Right atrium auricular region (tissue), 2 donors: Measurements from ENCODE around the gene CTDP1. TPM values are rescaled to one million over a fixed set of nuclear protein-coding genes. Genes with fewer than 3 reads are reported as not detected.

ENCODE experiments used
- DNase-seq: peaks from one replicate; pipeline ENCODE4 v3.0.0-alpha.2; 2019; ENCODE audit warnings: low spot score
- H3K27ac ChIP-seq, 2 donors: fragments of 200-600 bp; sonication (generic); 1 replicate in 1 of 2; 2 replicates in 1 of 2; pipeline ENCODE4 v1.5.1; 2016 to 2019
- H3K27me3 ChIP-seq, 2 donors: fragments of 200-600 bp; sonication (generic); one replicate each; pipeline versions ENCODE4 v1.5.1 to v1.6.0; 2017 to 2019
- H3K36me3 ChIP-seq: fragments of 200-600 bp; sonication (generic); one replicate; pipeline ENCODE4 v1.5.1; 2016
- H3K4me1 ChIP-seq, 2 donors: fragments of 200-600 bp; sonication (generic); one replicate each; pipeline versions ENCODE4 v1.5.1 to v1.6.0; 2017 to 2019
- H3K4me3 ChIP-seq, 2 donors: fragments of 200-600 bp; sonication (generic); 1 replicate in 1 of 2; 2 replicates in 1 of 2; pipeline ENCODE4 v1.5.1; 2017 to 2019; ENCODE audit warnings: mild to moderate bottlenecking in 1 of 2, moderate library complexity in 1 of 2
- H3K9me3 ChIP-seq, 2 donors: fragments of 200-600 bp; sonication (generic); one replicate each; pipeline ENCODE4 v1.5.1; 2019
- total RNA-seq, 2 donors: library from RNA; depleted of rRNA; stranded (reverse); fragments of >200 nt; gene quantifications; one replicate each; pipeline ENCODE4 v1.1.0, GENCODE V29; 2016
- TF ChIP-seq, protein P1 (sequence below), 2 donors: fragments of 200-600 bp; sonication (generic); IDR thresholded peaks; one replicate each; pipeline ENCODE4 v1.5.1; 2019; ENCODE audit warnings: antibody characterized with exemption in 2 of 2

The CTDP1 gene, protein sequence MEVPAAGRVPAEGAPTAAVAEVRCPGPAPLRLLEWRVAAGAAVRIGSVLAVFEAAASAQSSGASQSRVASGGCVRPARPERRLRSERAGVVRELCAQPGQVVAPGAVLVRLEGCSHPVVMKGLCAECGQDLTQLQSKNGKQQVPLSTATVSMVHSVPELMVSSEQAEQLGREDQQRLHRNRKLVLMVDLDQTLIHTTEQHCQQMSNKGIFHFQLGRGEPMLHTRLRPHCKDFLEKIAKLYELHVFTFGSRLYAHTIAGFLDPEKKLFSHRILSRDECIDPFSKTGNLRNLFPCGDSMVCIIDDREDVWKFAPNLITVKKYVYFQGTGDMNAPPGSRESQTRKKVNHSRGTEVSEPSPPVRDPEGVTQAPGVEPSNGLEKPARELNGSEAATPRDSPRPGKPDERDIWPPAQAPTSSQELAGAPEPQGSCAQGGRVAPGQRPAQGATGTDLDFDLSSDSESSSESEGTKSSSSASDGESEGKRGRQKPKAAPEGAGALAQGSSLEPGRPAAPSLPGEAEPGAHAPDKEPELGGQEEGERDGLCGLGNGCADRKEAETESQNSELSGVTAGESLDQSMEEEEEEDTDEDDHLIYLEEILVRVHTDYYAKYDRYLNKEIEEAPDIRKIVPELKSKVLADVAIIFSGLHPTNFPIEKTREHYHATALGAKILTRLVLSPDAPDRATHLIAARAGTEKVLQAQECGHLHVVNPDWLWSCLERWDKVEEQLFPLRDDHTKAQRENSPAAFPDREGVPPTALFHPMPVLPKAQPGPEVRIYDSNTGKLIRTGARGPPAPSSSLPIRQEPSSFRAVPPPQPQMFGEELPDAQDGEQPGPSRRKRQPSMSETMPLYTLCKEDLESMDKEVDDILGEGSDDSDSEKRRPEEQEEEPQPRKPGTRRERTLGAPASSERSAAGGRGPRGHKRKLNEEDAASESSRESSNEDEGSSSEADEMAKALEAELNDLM
- total RNA-seq = 1 to 10 TPM; 6.3 to 9.2 TPM

DNA sequence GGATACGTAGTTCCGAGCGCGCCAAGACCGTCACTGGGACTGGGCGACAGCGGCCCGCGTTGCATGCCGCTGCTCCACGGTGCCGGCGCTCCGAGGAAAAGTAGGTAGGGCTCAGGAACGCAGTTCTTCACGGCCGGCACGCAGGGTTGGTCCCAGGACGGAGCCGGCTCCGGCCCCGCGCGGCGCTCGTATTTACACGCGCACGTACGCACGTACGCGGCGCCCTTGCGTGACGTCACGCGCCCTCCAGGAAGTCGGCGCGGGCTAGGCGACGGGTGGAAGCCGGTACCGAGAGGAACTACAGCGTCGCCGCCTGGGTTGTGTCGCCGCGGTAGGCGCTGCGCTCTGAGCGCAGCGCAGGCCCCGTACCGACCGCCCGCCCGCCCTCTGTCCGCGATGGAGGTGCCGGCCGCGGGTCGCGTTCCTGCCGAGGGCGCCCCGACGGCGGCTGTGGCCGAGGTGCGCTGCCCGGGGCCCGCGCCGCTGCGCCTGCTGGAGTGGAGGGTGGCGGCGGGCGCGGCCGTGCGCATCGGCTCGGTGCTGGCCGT is at the start of gene CTDP1:
Gene CTDP1 (plus strand): TSS at position 252 of the 548 bp plus-strand sequence. CDS start 145 bp downstream, at position 397.
- Histone ChIP-seq H3K36me3 (peaks cover 5% of the 10 kb centered on the region), H3K27ac (peak within 1 kb of the TSS; percentile 99), H3K9me3 (no peaks in the 10 kb centered on the region), H3K4me1 (peaks cover 0 to 53% of the 10 kb centered on the region in 2 donors), H3K27me3 (no peaks in the 10 kb centered on the region), H3K4me3 (peak within 1 kb of the TSS; percentile 65 to 92)
- TF ChIP-seq, protein P1, sequence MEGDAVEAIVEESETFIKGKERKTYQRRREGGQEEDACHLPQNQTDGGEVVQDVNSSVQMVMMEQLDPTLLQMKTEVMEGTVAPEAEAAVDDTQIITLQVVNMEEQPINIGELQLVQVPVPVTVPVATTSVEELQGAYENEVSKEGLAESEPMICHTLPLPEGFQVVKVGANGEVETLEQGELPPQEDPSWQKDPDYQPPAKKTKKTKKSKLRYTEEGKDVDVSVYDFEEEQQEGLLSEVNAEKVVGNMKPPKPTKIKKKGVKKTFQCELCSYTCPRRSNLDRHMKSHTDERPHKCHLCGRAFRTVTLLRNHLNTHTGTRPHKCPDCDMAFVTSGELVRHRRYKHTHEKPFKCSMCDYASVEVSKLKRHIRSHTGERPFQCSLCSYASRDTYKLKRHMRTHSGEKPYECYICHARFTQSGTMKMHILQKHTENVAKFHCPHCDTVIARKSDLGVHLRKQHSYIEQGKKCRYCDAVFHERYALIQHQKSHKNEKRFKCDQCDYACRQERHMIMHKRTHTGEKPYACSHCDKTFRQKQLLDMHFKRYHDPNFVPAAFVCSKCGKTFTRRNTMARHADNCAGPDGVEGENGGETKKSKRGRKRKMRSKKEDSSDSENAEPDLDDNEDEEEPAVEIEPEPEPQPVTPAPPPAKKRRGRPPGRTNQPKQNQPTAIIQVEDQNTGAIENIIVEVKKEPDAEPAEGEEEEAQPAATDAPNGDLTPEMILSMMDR (IDR thresholded peaks at IDR 0.05) = no peak
- DNase-seq = peak; percentile 93

DNA sequence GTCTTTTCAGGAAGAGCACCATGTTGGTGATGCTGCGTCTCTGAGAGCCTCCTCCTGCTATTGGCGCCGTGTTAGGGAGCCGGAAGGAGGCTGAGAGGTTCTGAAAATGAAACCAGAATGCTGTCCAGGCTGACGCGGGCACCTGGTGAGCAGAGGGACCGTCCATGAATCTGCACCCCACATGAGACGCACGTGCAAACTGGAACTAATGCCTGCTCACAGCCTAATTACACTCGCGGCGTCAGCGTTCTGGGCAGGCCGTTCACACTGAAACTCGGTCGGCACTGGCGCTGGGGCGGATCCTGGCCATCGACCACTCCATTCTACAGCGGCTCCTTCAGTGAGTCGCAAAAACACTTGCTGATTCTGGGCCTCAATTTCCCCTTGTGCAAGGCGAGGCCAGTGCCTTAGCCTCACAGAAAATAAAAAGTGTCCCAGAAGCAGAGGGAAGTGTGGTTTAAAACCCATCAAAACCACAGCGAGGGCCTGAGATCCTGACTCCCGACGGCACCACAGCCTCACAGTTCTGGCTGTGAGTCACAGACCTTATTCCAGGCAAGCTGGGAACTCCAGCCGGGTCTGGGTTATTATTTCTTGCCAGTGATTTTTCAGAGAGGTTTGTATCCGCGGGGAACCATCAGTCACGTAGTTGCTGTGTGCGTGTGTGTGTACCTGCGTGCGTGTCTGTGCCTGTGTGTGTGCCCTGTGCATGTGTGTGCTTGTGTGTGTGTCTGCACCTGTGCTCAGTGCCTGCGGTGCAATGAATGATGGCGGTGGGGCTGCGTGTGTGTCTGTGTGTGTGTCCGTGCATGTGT is 49.1 kb upstream of the CTDP1 start:
- Histone ChIP-seq H3K27me3 (no peaks in the 10 kb centered on the region), H3K4me3 (no peak overlapping the region), H3K27ac (no peak overlapping the region), H3K36me3 (no peaks in the 10 kb centered on the region), H3K4me1 (no peaks in the 10 kb centered on the region), H3K9me3 (no peaks in the 10 kb centered on the region)
- TF ChIP-seq, protein P1 (IDR thresholded peaks at IDR 0.05) = no peak
- peak; percentile 38 for DNase-seq

DNA sequence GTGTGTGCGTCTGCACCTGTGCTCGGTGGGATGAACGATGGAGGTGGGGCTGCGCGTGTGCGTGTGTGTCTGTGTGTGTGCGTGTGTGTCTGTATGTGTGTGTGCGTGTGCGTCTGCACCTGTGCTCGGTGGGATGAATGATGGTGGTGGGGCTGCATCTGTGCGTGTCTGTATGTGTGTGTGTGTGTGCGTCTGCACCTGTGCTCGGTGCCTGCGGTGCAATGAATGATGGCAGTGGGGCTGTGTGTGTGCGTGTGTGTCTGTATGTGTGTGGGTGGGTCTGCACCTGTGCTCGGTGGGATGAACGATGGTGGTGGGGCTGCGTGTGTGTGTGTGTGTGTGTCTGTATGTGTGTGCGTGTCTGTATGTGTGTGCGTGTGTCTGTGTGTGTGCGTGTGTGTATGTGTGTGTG is 48.5 kb upstream of the CTDP1 start:
- Histone ChIP-seq H3K9me3 (no peaks in the 10 kb centered on the region), H3K27ac (no peak overlapping the region), H3K4me1 (no peaks in the 10 kb centered on the region), H3K36me3 (no peaks in the 10 kb centered on the region), H3K27me3 (no peaks in the 10 kb centered on the region), H3K4me3 (no peak overlapping the region)
- peak; percentile 16 for DNase-seq
- TF ChIP-seq, protein P1 (IDR thresholded peaks at IDR 0.05) = no peak

DNA sequence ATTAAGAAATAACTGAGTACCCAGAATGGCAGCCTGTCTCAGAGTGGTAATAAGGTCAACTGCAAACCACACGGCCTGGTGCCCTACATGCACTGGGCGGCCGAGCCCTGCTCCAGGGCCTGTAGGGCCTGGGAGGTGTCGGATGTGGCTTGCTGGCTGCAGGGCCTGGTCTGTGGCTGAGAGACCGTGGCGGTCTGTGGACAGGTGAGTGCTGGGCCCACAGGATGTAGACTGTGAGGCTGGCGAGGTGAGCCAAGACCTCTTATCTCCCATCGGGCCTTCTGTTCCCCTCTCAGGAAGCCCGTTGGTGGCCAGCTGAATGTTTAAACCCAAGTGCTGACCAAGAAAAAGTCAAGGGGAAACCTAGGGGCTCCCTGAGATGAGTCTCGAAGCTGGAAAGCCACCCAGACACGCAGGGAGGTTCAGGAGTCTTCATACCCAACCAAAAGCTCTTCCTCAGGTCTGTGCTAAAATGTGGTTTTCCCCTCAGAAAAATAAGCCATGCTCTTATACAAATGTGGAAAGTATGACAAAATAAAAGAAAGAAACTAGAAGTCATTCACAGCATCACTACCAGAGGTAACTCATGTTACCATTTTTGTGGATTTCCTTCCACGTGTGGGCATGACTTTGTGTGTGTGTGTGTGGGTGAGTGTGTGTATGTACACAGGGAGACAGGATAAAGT is 47.7 kb upstream of the CTDP1 start:
- no peaks in the 10 kb centered on the region for H3K27me3 ChIP-seq
- no peak overlapping the region for H3K27ac ChIP-seq
- peak; percentile 30 for DNase-seq
- TF ChIP-seq, protein P1 (IDR thresholded peaks at IDR 0.05) = no peak
- H3K36me3 ChIP-seq = no peaks in the 10 kb centered on the region
- no peaks in the 10 kb centered on the region for H3K4me1 ChIP-seq
- no peaks in the 10 kb centered on the region for H3K9me3 ChIP-seq
- no peak overlapping the region for H3K4me3 ChIP-seq
